ENCODE measurements around the gene C11orf98.

The C11orf98 gene

GRCh38 chr11:62648185-62648966 is 16.6 kb downstream of the C11orf98 start:
- Histone ChIP-seq H3K27ac (ENCODE audit: low read length) (no peak overlapping the region), H3K9ac (ENCODE audit: low read length) (no peak overlapping the region), H3K4me1 (ENCODE audit: low read length) (peaks cover 9% of the 10 kb centered on the region), H3K9me3 (replicated peaks; ENCODE audit: insufficient read depth, low read length) (no peaks in the 10 kb centered on the region), H3K4me2 (ENCODE audit: low read depth, low read length) (no peak overlapping the region), H3K9me2 (replicated peaks; ENCODE audit: insufficient read depth, low read length) (no peaks in the 10 kb centered on the region), H3K79me2 (ENCODE audit: low read length) (peaks cover 64% of the 10 kb centered on the region), H3K36me3 (replicated peaks; ENCODE audit: insufficient read depth, low read length) (0 out of 2 replicates have a peak, but pooled peaks cover 3% of the 10 kb centered on the region), H3F3A (ENCODE audit: insufficient read depth, low read length) (peaks cover 7% of the 10 kb centered on the region), H3K27me3 (replicated peaks; ENCODE audit: insufficient read depth, low read length) (no peaks in the 10 kb centered on the region), H4K20me1 (ENCODE audit: insufficient read depth, low read length) (no peaks in the 10 kb centered on the region), H2AFZ (ENCODE audit: low read length) (no peak overlapping the region), H3K4me3 (ENCODE audit: low read length) (no peak overlapping the region)
- TF ChIP-seq EZH2 (optimal IDR thresholded peaks at IDR 0.05; ENCODE audit: low read depth, low read length) (no peak), CTCF (IDR thresholded peaks at IDR 0.05; ENCODE audit: low read length) (no peak), EZH2phosphoT487 (IDR thresholded peaks at IDR 0.05; ENCODE audit: low read length) (no peak)
- DNase-seq, result no peak

GRCh38 chr11:62647609-62648005 is 17.4 kb downstream of the C11orf98 start:
- DNase-seq, result no peak
- Histone ChIP-seq H2AFZ (ENCODE audit: low read length) (no peak overlapping the region), H4K20me1 (ENCODE audit: insufficient read depth, low read length) (no peaks in the 10 kb centered on the region), H3K79me2 (ENCODE audit: low read length) (peaks cover 66% of the 10 kb centered on the region), H3K27ac (ENCODE audit: low read length) (no peak overlapping the region), H3K27me3 (replicated peaks; ENCODE audit: insufficient read depth, low read length) (no peaks in the 10 kb centered on the region), H3F3A (ENCODE audit: insufficient read depth, low read length) (peaks cover 5% of the 10 kb centered on the region; the same call in 1 of the 2 replicates), H3K9me2 (replicated peaks; ENCODE audit: insufficient read depth, low read length) (no peaks in the 10 kb centered on the region), H3K9me3 (replicated peaks; ENCODE audit: insufficient read depth, low read length) (no peaks in the 10 kb centered on the region), H3K4me2 (ENCODE audit: low read depth, low read length) (no peak overlapping the region), H3K9ac (ENCODE audit: low read length) (no peak overlapping the region), H3K4me3 (ENCODE audit: low read length) (no peak overlapping the region), H3K4me1 (ENCODE audit: low read length) (peaks cover 9% of the 10 kb centered on the region), H3K36me3 (replicated peaks; ENCODE audit: insufficient read depth, low read length) (0 out of 2 replicates have a peak, but pooled peaks cover 8% of the 10 kb centered on the region)
- TF ChIP-seq EZH2 (optimal IDR thresholded peaks at IDR 0.05; ENCODE audit: low read depth, low read length) (no peak), CTCF (IDR thresholded peaks at IDR 0.05; ENCODE audit: low read length) (no peak), EZH2phosphoT487 (IDR thresholded peaks at IDR 0.05; ENCODE audit: low read length) (no peak)

GRCh38 chr11:62646825-62647608 is 18.0 kb downstream of the C11orf98 start:
- Histone ChIP-seq H4K20me1 (ENCODE audit: insufficient read depth, low read length) (no peaks in the 10 kb centered on the region), H3K9me3 (replicated peaks; ENCODE audit: insufficient read depth, low read length) (no peaks in the 10 kb centered on the region), H3K9ac (ENCODE audit: low read length) (no peak overlapping the region), H3K4me3 (ENCODE audit: low read length) (no peak overlapping the region), H3K9me2 (replicated peaks; ENCODE audit: insufficient read depth, low read length) (no peaks in the 10 kb centered on the region), H3K27ac (ENCODE audit: low read length) (peak overlapping the region; percentile 4; the same call in 1 of the 2 replicates), H3F3A (ENCODE audit: insufficient read depth, low read length) (peaks cover 5% of the 10 kb centered on the region; the same call in 1 of the 2 replicates), H3K4me2 (ENCODE audit: low read depth, low read length) (peak overlapping the region; percentile 36; the same call in 1 of the 2 replicates), H3K4me1 (ENCODE audit: low read length) (peaks cover 9% of the 10 kb centered on the region), H3K79me2 (ENCODE audit: low read length) (peaks cover 66% of the 10 kb centered on the region), H2AFZ (ENCODE audit: low read length) (no peak overlapping the region), H3K36me3 (replicated peaks; ENCODE audit: insufficient read depth, low read length) (0 out of 2 replicates have a peak, but pooled peaks cover 8% of the 10 kb centered on the region), H3K27me3 (replicated peaks; ENCODE audit: insufficient read depth, low read length) (no peaks in the 10 kb centered on the region)
- no peak for DNase-seq
- no peak for TF ChIP-seq EZH2phosphoT487 (IDR thresholded peaks at IDR 0.05; ENCODE audit: low read length)
- no peak for TF ChIP-seq EZH2 (optimal IDR thresholded peaks at IDR 0.05; ENCODE audit: low read depth, low read length)
- TF ChIP-seq CTCF (IDR thresholded peaks at IDR 0.05; ENCODE audit: low read length), result no peak
